GM12878 (cell line): ENCODE data around the gene PLA2G6. TPM values are rescaled to one million over a fixed set of nuclear protein-coding genes. Genes with fewer than 3 reads are reported as not detected.

Experiments used
- ASH2L ChIP-seq: fragments of 300-600, 200-600 bp; sonication (generic); IDR thresholded peaks from 2 replicates; pipeline ENCODE4 v1.6.1; 2017; ENCODE audit warnings: low read depth, mild to moderate bottlenecking, borderline replicate concordance
- BCL3 ChIP-seq: IDR thresholded peaks from 2 replicates; pipeline ENCODE4 v1.6.1; 2011; ENCODE audit warnings: borderline replicate concordance, low read depth, mild to moderate bottlenecking, moderate library complexity, low read length; ENCODE audit not compliant: insufficient read depth, poor library complexity, severe bottlenecking
- BHLHE40 ChIP-seq, 2 experiments: fragments of 450-650 bp in 1 of 2; IDR thresholded peaks; 2 replicates each; pipeline ENCODE4 v1.6.1; 2011 to 2017; ENCODE audit warnings: low read depth in 2 of 2, borderline replicate concordance in 1 of 2, improper control_type of control experiment in 1 of 2, low read length in 1 of 2, mild to moderate bottlenecking in 1 of 2
- CEBPB ChIP-seq, 2 experiments: fragments of 150-350 bp in 1 of 2; IDR thresholded peaks; 2 replicates each; pipeline ENCODE4 v1.6.1; 2012 to 2014; ENCODE audit warnings: low read depth in 2 of 2, low read length in 2 of 2, borderline replicate concordance in 1 of 2, inconsistent platforms in 1 of 2
- CREM ChIP-seq: IDR thresholded peaks from 2 replicates; pipeline ENCODE4 v1.6.1; 2014; ENCODE audit warnings: antibody characterized with exemption, low read depth
- FOXK2 ChIP-seq: fragments of 450-650 bp; IDR thresholded peaks from 2 replicates; pipeline ENCODE4 v1.6.1; 2017; ENCODE audit warnings: mild to moderate bottlenecking, moderate library complexity
- JUND ChIP-seq: IDR thresholded peaks from 2 replicates; pipeline ENCODE4 v1.6.1; 2012; ENCODE audit warnings: low read depth, mild to moderate bottlenecking, low read length, improper control_type of control experiment, moderate library complexity
- KAT2A ChIP-seq: conservative IDR thresholded peaks from 2 replicates; pipeline ENCODE4 v1.6.1; 2011; ENCODE audit warnings: low read depth, low read length; ENCODE audit not compliant: control insufficient read depth
- NBN ChIP-seq: fragments of 450-650 bp; IDR thresholded peaks from 2 replicates; pipeline ENCODE4 v1.6.1; 2016
- NR2C1 ChIP-seq: fragments of 450-650 bp; IDR thresholded peaks from 2 replicates; pipeline ENCODE4 v1.6.1; 2017; ENCODE audit warnings: antibody characterized with exemption, mild to moderate bottlenecking, moderate library complexity
- NRF1 ChIP-seq: conservative IDR thresholded peaks from 2 replicates; pipeline ENCODE4 v1.6.1; 2011; ENCODE audit warnings: mild to moderate bottlenecking, low read depth, low read length, improper control_type of control experiment
- SIN3A ChIP-seq: IDR thresholded peaks from 2 replicates; pipeline ENCODE4 v1.6.1; 2012; ENCODE audit warnings: low read depth, low read length, improper control_type of control experiment
- SREBF2 ChIP-seq: IDR thresholded peaks from 2 replicates; pipeline ENCODE4 v1.6.1; 2012; ENCODE audit warnings: mild to moderate bottlenecking, low read length
- TARDBP ChIP-seq: IDR thresholded peaks from 2 replicates; pipeline ENCODE4 v1.6.1; 2016; ENCODE audit warnings: borderline replicate concordance
- YBX1 ChIP-seq: fragments of 450-650 bp; IDR thresholded peaks from 2 replicates; pipeline ENCODE4 v1.6.1; 2016; ENCODE audit warnings: antibody characterized with exemption
- ZBTB11 ChIP-seq: fragments of 450-650 bp; formaldehyde crosslinking; IDR thresholded peaks from 2 replicates; pipeline ENCODE4 v1.5.0; 2022; ENCODE audit warnings: mild to moderate bottlenecking, missing genetic modification characterization
- ZNF24 ChIP-seq: fragments of 450-650 bp; IDR thresholded peaks from 2 replicates; pipeline ENCODE4 v1.6.1; 2017; ENCODE audit warnings: antibody characterized with exemption, mild to moderate bottlenecking
- ZNF274 ChIP-seq: IDR thresholded peaks from one replicate; pipeline ENCODE4 v1.8.0; 2011; ENCODE audit not compliant: insufficient read length, insufficient read depth
- ZSCAN29 ChIP-seq: fragments of 450-650 bp; IDR thresholded peaks from 2 replicates; pipeline ENCODE4 v1.6.1; 2017; ENCODE audit warnings: mild to moderate bottlenecking, moderate library complexity
- polyA plus RNA-seq, 11 experiments: library from polyadenylated mRNA; depleted of rRNA in 4 of 11; unstranded in 6 of 11; stranded (reverse) in 5 of 11; fragments of >200 nt; fragmentation: Nextera tagmentation in 4 of 11; fragmentation: Illumina TruSeq in 1 of 11; extraction: Ambion mirVana in 4 of 11; extraction: Trizol in 1 of 11; gene quantifications; 1 replicate in 1 of 11; 2 replicates in 10 of 11; pipeline versions ENCODE4 v1.2.1 to v1.2.3, GENCODE V29; 2011 to 2016; ENCODE audit warnings: inconsistent platforms in 2 of 11, missing spikeins in 2 of 11, low read depth in 1 of 11
- total RNA-seq, 4 experiments: library from RNA; depleted of rRNA in 3 of 4; stranded (reverse); fragments of >200 nt in 3 of 4; fragmentation: Illumina TruSeq in 1 of 4; extraction: Trizol in 1 of 4; gene quantifications; 2 replicates each; pipeline versions ENCODE4 v1.2.1 to v1.2.3, GENCODE V29; 2013 to 2021
- TF ChIP-seq, protein P1 (sequence below): fragments of 450-650 bp; IDR thresholded peaks from 2 replicates; pipeline ENCODE4 v1.6.1; 2017; ENCODE audit warnings: low read depth, mild to moderate bottlenecking, moderate library complexity
- TF ChIP-seq, protein P2 (sequence below): IDR thresholded peaks from 2 replicates; pipeline ENCODE4 v1.6.1; 2012; ENCODE audit warnings: low read depth, low read length, improper control_type of control experiment
- TF ChIP-seq, protein P3 (sequence below): fragments of 450-650 bp; IDR thresholded peaks from 2 replicates; pipeline ENCODE4 v1.6.1; 2018; ENCODE audit warnings: borderline replicate concordance, mild to moderate bottlenecking; ENCODE audit not compliant: partially characterized antibody

The PLA2G6 gene
- total and polyA plus RNA-seq, 10 of the 15 experiments (the other 5 are each of a cell fraction or from before 2014, with no cell fraction given), result 0.15 to 42.2 (median 15.8) TPM

- TF ChIP-seq, protein P1, sequence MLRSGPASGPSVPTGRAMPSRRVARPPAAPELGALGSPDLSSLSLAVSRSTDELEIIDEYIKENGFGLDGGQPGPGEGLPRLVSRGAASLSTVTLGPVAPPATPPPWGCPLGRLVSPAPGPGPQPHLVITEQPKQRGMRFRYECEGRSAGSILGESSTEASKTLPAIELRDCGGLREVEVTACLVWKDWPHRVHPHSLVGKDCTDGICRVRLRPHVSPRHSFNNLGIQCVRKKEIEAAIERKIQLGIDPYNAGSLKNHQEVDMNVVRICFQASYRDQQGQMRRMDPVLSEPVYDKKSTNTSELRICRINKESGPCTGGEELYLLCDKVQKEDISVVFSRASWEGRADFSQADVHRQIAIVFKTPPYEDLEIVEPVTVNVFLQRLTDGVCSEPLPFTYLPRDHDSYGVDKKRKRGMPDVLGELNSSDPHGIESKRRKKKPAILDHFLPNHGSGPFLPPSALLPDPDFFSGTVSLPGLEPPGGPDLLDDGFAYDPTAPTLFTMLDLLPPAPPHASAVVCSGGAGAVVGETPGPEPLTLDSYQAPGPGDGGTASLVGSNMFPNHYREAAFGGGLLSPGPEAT, result peak; percentile 41; the same call in 1 of the 2 replicates
- TF ChIP-seq BCL3, result no peak
- TF ChIP-seq ZBTB11 (CRISPR knock-in tag), result no peak
- TF ChIP-seq BHLHE40 (IDR thresholded peaks at IDR 0.05; ENCODE audit: borderline replicate concordance in 1 of 2, low read depth in 2 of 2, low read length in 1 of 2), result peak; percentile 56 to 84; a peak in 3 of 4 replicates
- 0 out of 2 replicates have a peak, but pooled peaks have one; percentile 20 for TF ChIP-seq CREM
- TF ChIP-seq ZSCAN29, result no peak
- TF ChIP-seq ZNF274, result no peak
- no peak for TF ChIP-seq KAT2A
- peak; percentile 62 for TF ChIP-seq FOXK2
- TF ChIP-seq JUND, result no peak
- no peak for TF ChIP-seq YBX1
- no peak for TF ChIP-seq SREBF2
- TF ChIP-seq TARDBP, result no peak
- no peak for TF ChIP-seq CEBPB (IDR thresholded peaks at IDR 0.05; ENCODE audit: borderline replicate concordance in 1 of 2, low read depth in 2 of 2, low read length in 2 of 2)
- 0 out of 2 replicates have a peak, but pooled peaks have one; percentile 68 for TF ChIP-seq NBN
- TF ChIP-seq NRF1, result no peak
- no peak for TF ChIP-seq NR2C1
- TF ChIP-seq, protein P2, sequence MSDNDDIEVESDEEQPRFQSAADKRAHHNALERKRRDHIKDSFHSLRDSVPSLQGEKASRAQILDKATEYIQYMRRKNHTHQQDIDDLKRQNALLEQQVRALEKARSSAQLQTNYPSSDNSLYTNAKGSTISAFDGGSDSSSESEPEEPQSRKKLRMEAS, result peak; percentile 50; the same call in 1 of the 2 replicates
- TF ChIP-seq ZNF24, result no peak
- 0 out of 2 replicates have a peak, but pooled peaks have one; percentile 13 for TF ChIP-seq SIN3A
- TF ChIP-seq, protein P3, sequence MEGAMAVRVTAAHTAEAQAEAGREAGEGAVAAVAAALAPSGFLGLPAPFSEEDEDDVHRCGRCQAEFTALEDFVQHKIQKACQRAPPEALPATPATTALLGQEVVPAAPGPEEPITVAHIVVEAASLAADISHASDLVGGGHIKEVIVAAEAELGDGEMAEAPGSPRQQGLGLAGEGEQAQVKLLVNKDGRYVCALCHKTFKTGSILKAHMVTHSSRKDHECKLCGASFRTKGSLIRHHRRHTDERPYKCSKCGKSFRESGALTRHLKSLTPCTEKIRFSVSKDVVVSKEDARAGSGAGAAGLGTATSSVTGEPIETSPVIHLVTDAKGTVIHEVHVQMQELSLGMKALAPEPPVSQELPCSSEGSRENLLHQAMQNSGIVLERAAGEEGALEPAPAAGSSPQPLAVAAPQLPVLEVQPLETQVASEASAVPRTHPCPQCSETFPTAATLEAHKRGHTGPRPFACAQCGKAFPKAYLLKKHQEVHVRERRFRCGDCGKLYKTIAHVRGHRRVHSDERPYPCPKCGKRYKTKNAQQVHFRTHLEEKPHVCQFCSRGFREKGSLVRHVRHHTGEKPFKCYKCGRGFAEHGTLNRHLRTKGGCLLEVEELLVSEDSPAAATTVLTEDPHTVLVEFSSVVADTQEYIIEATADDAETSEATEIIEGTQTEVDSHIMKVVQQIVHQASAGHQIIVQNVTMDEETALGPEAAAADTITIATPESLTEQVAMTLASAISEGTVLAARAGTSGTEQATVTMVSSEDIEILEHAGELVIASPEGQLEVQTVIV, result no peak
- TF ChIP-seq ASH2L, result no peak
These were observed 20.9 kb upstream of the PLA2G6 start (continued) for GRCh38 chr22:38202437-38203089.
